GM21723 (cell line): ENCODE measurements around the gene RAB32.

Experiments used
- ATAC-seq: cut with Tn5 transposase; IDR thresholded peaks from one replicate; pipeline ENCODE4 v1.9.1; 2021; ENCODE audit warnings: mild to moderate bottlenecking, moderate library complexity; ENCODE audit not compliant: unreplicated experiment

The RAB32 gene

GRCh38 chr6:146581968-146582367 lies 38.3 kb downstream of the RAB32 start:
- no peak for ATAC-seq

- no peak for ATAC-seq
These were observed 39.2 kb downstream of the RAB32 start for GRCh38 chr6:146582857-146583256.

GRCh38 chr6:146583966-146584365 lies 40.3 kb downstream of the RAB32 start:
- no peak for ATAC-seq

- no peak for ATAC-seq
These were observed 43.8 kb downstream of the RAB32 start for GRCh38 chr6:146587459-146587858.

GRCh38 chr6:146590492-146590891 lies 46.9 kb downstream of the RAB32 start:
- ATAC-seq = no peak

- no peak for ATAC-seq
These were observed 48.8 kb downstream of the RAB32 start for GRCh38 chr6:146592451-146592850.

GRCh38 chr6:146593986-146594385 lies 50.4 kb downstream of the RAB32 start:
- ATAC-seq = no peak

GRCh38 chr6:146594495-146594894 lies 50.9 kb downstream of the RAB32 start:
- ATAC-seq = no peak

GRCh38 chr6:146595972-146596731 lies 52.5 kb downstream of the RAB32 start:
- no peak for ATAC-seq

GRCh38 chr6:146598772-146599405 lies 55.3 kb downstream of the RAB32 start, which contains the start of gene ADGB:
TSS of gene ADGB (plus strand) at chr6:146598972. CDS start at chr6:146599041, 69 bp downstream.
- no peak for ATAC-seq

- ATAC-seq = no peak
These were observed 57.7 kb downstream of the RAB32 start for GRCh38 chr6:146601352-146601751.

GRCh38 chr6:146602526-146602925 lies 58.9 kb downstream of the RAB32 start:
- ATAC-seq = no peak
